Measurements from ENCODE around the gene AP5B1. TPM values are rescaled to one million over a fixed set of nuclear protein-coding genes. Genes with fewer than 3 reads are reported as not detected.

Gene AP5B1
- total RNA-seq, 6 donors from 2014 or later, result 24.8 to 66.0 (median 46.8) TPM

DNA sequence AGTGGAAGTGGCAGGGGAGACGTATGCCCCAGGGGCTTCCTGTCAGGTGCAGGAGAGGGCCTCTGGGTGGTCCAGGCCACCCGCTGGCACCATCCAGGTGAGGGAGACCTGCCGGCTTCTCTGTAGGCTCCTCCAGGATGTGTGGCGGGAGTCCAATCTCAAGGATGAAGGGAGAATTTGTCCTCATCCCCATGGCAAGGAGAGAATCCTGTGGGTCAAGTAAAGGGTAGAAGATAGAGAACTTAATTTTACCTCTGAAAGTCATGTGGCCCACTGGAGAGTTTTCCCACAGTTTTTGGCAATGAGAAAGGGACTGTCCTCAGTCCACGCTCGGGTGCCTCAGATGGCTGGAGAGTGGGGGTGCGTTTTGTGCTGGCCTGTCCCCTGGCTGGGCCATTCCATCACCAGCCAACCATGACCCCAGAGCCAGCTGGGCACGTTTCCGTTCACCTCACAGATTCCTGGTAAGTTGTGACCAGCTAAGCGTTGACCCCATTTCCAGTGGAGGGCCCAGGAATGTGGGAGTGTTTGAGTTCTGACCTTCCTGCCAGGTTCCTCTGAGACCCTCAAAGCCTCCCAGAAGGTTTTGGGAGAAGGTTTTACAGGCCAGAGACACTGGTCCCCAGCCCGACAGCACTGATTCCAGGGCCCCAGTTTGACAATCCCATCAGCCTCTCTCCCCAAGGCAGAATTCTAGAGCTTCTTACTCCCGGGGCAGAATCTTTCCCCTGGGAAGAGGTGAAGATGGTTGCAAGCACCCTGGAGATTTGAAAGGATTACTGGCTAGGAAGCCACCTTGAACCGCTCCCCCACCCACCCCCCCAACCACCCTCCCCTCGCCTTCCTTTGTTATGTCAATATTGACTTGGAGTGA, 8.7 kb upstream of the AP5B1 start:
- peaks cover 2 to 28% (median 17%) of the 10 kb centered on the region in 4 donors for H3K27me3 ChIP-seq
- no peak for ATAC-seq (ENCODE audit: low FRiP score in 2 of 2)
- TF ChIP-seq POLR2AphosphoS5 (IDR thresholded peaks at IDR 0.05) (no peak), POLR2A (IDR thresholded peaks at IDR 0.05) (no peak), EP300 (IDR thresholded peaks at IDR 0.05) (no peak)
- TF ChIP-seq, protein P1, sequence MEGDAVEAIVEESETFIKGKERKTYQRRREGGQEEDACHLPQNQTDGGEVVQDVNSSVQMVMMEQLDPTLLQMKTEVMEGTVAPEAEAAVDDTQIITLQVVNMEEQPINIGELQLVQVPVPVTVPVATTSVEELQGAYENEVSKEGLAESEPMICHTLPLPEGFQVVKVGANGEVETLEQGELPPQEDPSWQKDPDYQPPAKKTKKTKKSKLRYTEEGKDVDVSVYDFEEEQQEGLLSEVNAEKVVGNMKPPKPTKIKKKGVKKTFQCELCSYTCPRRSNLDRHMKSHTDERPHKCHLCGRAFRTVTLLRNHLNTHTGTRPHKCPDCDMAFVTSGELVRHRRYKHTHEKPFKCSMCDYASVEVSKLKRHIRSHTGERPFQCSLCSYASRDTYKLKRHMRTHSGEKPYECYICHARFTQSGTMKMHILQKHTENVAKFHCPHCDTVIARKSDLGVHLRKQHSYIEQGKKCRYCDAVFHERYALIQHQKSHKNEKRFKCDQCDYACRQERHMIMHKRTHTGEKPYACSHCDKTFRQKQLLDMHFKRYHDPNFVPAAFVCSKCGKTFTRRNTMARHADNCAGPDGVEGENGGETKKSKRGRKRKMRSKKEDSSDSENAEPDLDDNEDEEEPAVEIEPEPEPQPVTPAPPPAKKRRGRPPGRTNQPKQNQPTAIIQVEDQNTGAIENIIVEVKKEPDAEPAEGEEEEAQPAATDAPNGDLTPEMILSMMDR (IDR thresholded peaks at IDR 0.05), result no peak
- H3K36me3 ChIP-seq, result no peaks in the 10 kb centered on the region
- H3K4me1 ChIP-seq, result peaks cover 24 to 39% (median 27%) of the 10 kb centered on the region in 4 donors
- H3K9me3 ChIP-seq, result no peaks in the 10 kb centered on the region
- H3K4me3 ChIP-seq, result no peak overlapping the region
- WGBS, 2 donors, result 81 to 82% methylated on average over 7 to 14 of the region's 14 CpGs
- no peak overlapping the region for H3K27ac ChIP-seq
- no peak for DNase-seq

- no peak overlapping the region for H3K27ac ChIP-seq
- 70 to 85% methylated on average over 6 of the region's 6 CpGs for WGBS, 2 donors
- H3K4me3 ChIP-seq, result no peak overlapping the region
- no peaks in the 10 kb centered on the region for H3K9me3 ChIP-seq
- H3K27me3 ChIP-seq, result peaks cover 2 to 28% (median 17%) of the 10 kb centered on the region in 4 donors
- peak in 1 of 2 donors; percentile 25 for DNase-seq
- peaks cover 24 to 39% (median 27%) of the 10 kb centered on the region in 4 donors for H3K4me1 ChIP-seq
- TF ChIP-seq EP300 (IDR thresholded peaks at IDR 0.05), result no peak
- TF ChIP-seq POLR2AphosphoS5 (IDR thresholded peaks at IDR 0.05), result no peak
- no peak for TF ChIP-seq POLR2A (IDR thresholded peaks at IDR 0.05)
- TF ChIP-seq, protein P1 (IDR thresholded peaks at IDR 0.05), result no peak
- no peaks in the 10 kb centered on the region for H3K36me3 ChIP-seq
- no peak for ATAC-seq (ENCODE audit: low FRiP score in 2 of 2)
These were observed 8.0 kb upstream of the AP5B1 start for GRCh38 chr11:65788821-65789220.

DNA sequence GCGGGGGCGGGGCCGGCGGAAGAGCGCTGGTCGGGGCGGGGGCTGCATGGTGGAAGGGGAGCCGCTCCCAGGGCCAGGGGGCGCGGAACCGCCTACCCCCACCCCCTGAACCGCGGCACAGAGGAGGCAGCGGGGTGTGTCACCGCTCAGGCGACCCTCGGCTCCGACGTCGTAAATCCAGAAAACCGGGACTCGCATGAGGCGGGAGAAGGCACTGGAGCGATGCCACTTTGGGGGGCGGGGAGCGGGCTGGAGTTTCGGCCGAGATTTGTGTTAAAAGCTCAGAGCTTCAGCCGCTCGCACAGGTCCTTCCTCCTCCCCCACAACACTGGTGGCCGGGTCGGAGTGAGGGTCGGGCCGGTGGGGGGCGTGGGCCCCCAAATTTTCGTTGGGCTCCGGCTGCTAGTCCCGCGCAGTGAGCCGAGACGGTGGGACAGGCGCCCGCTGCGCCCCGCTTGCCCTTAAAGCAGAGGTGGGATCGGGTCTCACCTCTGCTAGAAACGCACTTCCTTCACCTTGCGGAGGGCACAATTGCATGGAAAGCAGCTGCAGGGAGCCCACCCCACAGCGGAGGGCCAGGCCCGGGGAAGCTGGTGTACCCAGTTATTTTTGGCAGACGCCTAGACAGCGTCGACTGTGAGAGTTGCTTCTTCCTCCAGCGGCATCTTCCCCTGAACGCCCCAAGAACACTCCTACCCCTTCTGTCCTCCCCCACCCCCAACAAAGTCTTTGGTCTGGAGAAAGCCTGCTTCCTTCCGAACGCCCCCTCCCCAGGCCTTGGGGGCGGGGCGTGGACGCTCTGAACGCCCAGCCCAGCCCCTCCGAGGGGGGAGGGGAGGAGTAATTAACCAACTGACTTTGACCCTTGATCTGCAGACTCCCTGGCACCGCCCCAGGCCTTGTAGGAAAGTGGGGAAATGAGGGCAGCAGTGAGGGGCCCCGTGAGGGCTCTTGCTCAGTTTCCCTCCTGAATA, 7.2 kb upstream of the AP5B1 start:
- Histone ChIP-seq H3K9me3 (no peaks in the 10 kb centered on the region), H3K36me3 (no peaks in the 10 kb centered on the region), H3K4me3 (peak overlapping the region in 3 of 4 donors; percentile 39 to 46 (median 40)), H3K27ac (no peak overlapping the region), H3K4me1 (peaks cover 24 to 39% (median 27%) of the 10 kb centered on the region in 4 donors), H3K27me3 (peaks cover 2 to 28% (median 17%) of the 10 kb centered on the region in 4 donors)
- DNase-seq (peak in 1 of 2 donors; percentile 80), ATAC-seq (ENCODE audit: low FRiP score in 2 of 2) (peak in 1 of 2 donors; percentile 2)
- WGBS, 2 donors, result 4 to 21% methylated on average over 5 to 54 of the region's 64 CpGs
- TF ChIP-seq EP300 (IDR thresholded peaks at IDR 0.05), result no peak
- TF ChIP-seq, protein P1 (IDR thresholded peaks at IDR 0.05), result no peak
- TF ChIP-seq POLR2A (IDR thresholded peaks at IDR 0.05), result no peak
- no peak for TF ChIP-seq POLR2AphosphoS5 (IDR thresholded peaks at IDR 0.05)

- peak within 1 kb of the TSS in 1 of 4 donors; percentile 30 for H3K27ac ChIP-seq
- peaks cover 2 to 28% (median 17%) of the 10 kb centered on the region in 4 donors for H3K27me3 ChIP-seq
- ATAC-seq (ENCODE audit: low FRiP score in 2 of 2) (peak in 1 of 2 donors; percentile 28), DNase-seq (peak; percentile 67 to 93)
- peaks cover 24 to 39% (median 27%) of the 10 kb centered on the region in 4 donors for H3K4me1 ChIP-seq
- WGBS, 2 donors, result 0 to 4% methylated on average over 3 to 26 of the region's 112 CpGs
- H3K36me3 ChIP-seq, result no peaks in the 10 kb centered on the region
- no peaks in the 10 kb centered on the region for H3K9me3 ChIP-seq
- peak within 1 kb of the TSS in 3 of 4 donors; percentile 39 to 46 (median 40) for H3K4me3 ChIP-seq
- TF ChIP-seq POLR2A (IDR thresholded peaks at IDR 0.05), result peak in 2 of 4 donors; percentile 37 to 49
- no peak for TF ChIP-seq EP300 (IDR thresholded peaks at IDR 0.05)
- TF ChIP-seq POLR2AphosphoS5 (IDR thresholded peaks at IDR 0.05), result peak in 1 of 2 donors; percentile 31
These were observed 6.2 kb upstream of the AP5B1 start, which contains the start of gene OVOL1 for GRCh38 chr11:65786786-65787636. OVOL1 (plus strand) TSS chr11:65787063; CDS start chr11:65787374, 311 bp downstream.
